ENCODE results near the gene SEMA3E.

DNA sequence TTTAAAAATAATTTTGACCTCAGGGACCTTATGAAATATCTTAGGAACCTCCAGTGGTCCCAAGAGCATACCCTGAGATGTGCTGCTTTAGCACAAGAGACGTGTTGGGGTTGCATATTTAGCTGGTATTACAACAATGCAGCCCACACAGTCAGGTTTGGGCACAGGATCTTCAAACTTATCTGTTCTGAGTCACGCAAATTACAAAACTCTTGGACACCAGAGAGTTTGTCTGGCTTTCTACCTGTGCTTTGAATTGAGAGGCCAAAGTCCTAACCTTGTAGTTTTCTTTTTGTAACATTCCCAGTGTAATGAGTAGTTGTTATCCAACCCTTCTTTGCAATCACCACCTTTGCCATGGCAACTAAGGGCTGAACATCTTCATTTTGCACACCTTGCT is 322.7 kb downstream of the SEMA3E start:
- TF ChIP-seq, protein P1, sequence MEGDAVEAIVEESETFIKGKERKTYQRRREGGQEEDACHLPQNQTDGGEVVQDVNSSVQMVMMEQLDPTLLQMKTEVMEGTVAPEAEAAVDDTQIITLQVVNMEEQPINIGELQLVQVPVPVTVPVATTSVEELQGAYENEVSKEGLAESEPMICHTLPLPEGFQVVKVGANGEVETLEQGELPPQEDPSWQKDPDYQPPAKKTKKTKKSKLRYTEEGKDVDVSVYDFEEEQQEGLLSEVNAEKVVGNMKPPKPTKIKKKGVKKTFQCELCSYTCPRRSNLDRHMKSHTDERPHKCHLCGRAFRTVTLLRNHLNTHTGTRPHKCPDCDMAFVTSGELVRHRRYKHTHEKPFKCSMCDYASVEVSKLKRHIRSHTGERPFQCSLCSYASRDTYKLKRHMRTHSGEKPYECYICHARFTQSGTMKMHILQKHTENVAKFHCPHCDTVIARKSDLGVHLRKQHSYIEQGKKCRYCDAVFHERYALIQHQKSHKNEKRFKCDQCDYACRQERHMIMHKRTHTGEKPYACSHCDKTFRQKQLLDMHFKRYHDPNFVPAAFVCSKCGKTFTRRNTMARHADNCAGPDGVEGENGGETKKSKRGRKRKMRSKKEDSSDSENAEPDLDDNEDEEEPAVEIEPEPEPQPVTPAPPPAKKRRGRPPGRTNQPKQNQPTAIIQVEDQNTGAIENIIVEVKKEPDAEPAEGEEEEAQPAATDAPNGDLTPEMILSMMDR (IDR thresholded peaks at IDR 0.05; ENCODE audit: low read depth, low read length) = no peak
- TF ChIP-seq EZH2phosphoT487 (IDR thresholded peaks at IDR 0.05; ENCODE audit: low read depth) = no peak
